Stimulated activated CD4-positive, alpha-beta T cell treated with anti-CD3 and anti-CD28 coated beads, Interleukin-15, amount 100 ng/mL, for 1 hour (primary cell): ENCODE data around the gene WWC1.
"Not testable (repeated sequence)": the region's sequence is repeated elsewhere in the genome, so short reads cannot be mapped to it uniquely, and the experiment has no call there.

Source experiments
- DNase-seq, 2 donors: peaks; one replicate each; pipeline ENCODE4 v3.0.0-alpha.2; 2020; ENCODE audit warnings: low read depth in 1 of 2, low spot score in 1 of 2

WWC1 gene

GRCh38 chr5:168307925-168308584, 16.6 kb downstream of the WWC1 start:
- DNase-seq: no peak

- DNase-seq: no peak
These were observed 17.6 kb downstream of the WWC1 start for GRCh38 chr5:168308976-168309598.

- DNase-seq: not testable (repeated sequence)
These were observed 19.1 kb downstream of the WWC1 start for GRCh38 chr5:168310541-168310940.

GRCh38 chr5:168311061-168311566, 19.7 kb downstream of the WWC1 start:
- no peak for DNase-seq

GRCh38 chr5:168312606-168313295, 21.3 kb downstream of the WWC1 start:
- DNase-seq: no peak

- DNase-seq: no peak
These were observed 22.3 kb downstream of the WWC1 start for GRCh38 chr5:168313596-168314204.

GRCh38 chr5:168314735-168315411, 23.4 kb downstream of the WWC1 start:
- no peak for DNase-seq

- no peak for DNase-seq
These were observed 24.1 kb downstream of the WWC1 start for GRCh38 chr5:168315416-168316138.

GRCh38 chr5:168316139-168316578, 24.7 kb downstream of the WWC1 start:
- no peak for DNase-seq

- no peak for DNase-seq
These were observed 25.7 kb downstream of the WWC1 start for GRCh38 chr5:168317096-168317520.

GRCh38 chr5:168317521-168318147, 26.2 kb downstream of the WWC1 start:
- no peak for DNase-seq

GRCh38 chr5:168318240-168318639, 26.8 kb downstream of the WWC1 start:
- no peak for DNase-seq

GRCh38 chr5:168319774-168320173, 28.3 kb downstream of the WWC1 start:
- DNase-seq: no peak

- no peak for DNase-seq
These were observed 29.4 kb downstream of the WWC1 start for GRCh38 chr5:168320805-168321204.

- DNase-seq: no peak
These were observed 33.6 kb downstream of the WWC1 start for GRCh38 chr5:168324859-168325630.

GRCh38 chr5:168327019-168327421, 35.6 kb downstream of the WWC1 start:
- no peak for DNase-seq

GRCh38 chr5:168327451-168327850, 36.0 kb downstream of the WWC1 start:
- no peak for DNase-seq

- no peak for DNase-seq
These were observed 36.5 kb downstream of the WWC1 start for GRCh38 chr5:168327994-168328393.

GRCh38 chr5:168328814-168329213, 37.4 kb downstream of the WWC1 start:
- DNase-seq: no peak
